Fibroblast of skin of right biceps (primary cell): ENCODE results near the gene STX19.
A peak's percentile ranks its signal among the peaks of the same experiment; 100 is the strongest.
"Not testable (repeated sequence)": the region's sequence is repeated elsewhere in the genome, so short reads cannot be mapped to it uniquely, and the experiment has no call there.

Experiments
- DNase-seq: peaks from one replicate; pipeline ENCODE4 v3.0.0-alpha.2; 2013

Gene STX19, protein sequence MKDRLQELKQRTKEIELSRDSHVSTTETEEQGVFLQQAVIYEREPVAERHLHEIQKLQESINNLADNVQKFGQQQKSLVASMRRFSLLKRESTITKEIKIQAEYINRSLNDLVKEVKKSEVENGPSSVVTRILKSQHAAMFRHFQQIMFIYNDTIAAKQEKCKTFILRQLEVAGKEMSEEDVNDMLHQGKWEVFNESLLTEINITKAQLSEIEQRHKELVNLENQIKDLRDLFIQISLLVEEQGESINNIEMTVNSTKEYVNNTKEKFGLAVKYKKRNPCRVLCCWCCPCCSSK

DNA sequence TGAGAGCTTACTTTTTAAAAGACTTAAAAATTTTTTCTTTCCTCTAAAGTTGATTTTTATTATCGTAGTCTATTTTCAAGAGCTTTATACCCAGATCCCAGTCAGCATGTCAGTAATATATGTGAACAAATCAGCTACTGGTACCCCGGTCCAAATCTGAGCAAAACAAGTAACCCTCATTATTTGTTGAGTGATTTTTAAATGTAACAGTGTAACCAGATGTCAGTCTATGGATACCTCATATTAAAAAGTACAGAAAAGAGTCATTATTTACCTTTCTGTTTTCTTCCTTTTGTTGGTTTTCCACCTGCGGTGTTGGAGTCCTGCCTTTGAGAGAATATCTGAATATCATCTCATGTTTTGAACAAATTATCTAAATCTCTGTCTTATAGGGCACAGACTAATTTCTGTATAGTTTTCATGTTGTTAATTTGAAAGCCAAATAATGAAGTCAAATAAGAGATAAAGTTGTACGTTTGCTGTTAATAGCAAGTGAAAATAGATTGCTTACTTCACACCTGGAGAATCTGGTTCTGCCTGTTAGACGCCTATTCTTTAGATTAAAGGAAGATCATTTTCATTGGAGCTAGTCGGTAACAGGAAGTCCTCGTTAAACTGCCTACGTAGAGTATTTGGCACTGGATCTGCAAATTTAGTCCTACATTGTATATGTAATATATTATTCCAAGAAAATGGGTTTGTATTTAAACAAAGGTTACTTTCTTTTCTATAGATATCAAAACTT lies at the start of gene STX19:
STX19 (minus strand) TSS at position 505 of the 745 bp plus-strand sequence. CDS start 13,328 bp downstream, outside the sequence.
- no peak for DNase-seq

DNA sequence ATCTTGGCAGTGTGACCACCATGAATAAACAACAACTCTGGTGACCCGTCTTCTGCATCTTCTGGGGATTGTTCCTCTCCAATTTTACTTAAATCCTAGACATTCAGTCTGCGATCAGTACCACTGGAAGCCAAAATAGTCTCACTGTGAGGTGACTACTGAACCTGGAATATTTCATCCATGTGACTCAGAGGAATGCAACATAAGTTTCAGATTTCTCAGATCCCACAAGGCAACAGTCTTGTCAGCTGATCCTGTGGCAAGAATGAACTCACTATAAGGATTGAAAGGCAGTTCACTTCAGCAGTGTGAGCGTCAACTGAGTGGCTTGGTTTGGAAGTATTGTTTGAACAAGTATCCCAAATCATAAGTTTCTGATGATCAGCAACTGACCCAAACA lies 47.7 kb upstream of the STX19 start:
- DNase-seq, result peak; percentile 60

DNA sequence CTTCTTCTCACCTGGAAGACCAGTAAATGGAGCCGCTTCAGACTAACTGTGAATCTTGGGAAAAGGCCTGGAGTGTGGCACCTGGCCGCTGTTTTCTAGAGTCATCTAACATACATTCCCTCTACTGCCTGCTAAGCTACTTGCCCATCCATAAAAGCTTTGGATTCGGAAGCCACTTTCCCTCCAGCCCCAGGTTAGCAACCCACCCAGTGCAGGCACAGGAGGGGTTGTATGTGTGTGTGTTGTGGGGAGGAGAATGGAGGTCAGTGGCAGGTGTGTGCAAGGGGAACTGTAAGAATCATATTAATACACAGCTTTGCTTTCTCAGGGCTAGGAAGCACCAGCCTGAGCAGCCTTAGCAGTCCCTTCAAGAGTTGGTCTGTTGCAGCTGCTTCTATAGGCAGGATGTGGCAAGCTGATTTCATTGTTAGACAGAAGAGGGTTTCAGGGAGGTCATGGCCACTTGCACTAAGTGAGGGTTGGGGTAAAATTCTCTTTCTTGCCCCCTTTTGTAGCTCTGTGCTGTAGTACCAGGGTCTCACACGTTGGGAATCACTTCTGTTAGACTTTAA lies 43.4 kb upstream of the STX19 start:
- no peak for DNase-seq

DNA sequence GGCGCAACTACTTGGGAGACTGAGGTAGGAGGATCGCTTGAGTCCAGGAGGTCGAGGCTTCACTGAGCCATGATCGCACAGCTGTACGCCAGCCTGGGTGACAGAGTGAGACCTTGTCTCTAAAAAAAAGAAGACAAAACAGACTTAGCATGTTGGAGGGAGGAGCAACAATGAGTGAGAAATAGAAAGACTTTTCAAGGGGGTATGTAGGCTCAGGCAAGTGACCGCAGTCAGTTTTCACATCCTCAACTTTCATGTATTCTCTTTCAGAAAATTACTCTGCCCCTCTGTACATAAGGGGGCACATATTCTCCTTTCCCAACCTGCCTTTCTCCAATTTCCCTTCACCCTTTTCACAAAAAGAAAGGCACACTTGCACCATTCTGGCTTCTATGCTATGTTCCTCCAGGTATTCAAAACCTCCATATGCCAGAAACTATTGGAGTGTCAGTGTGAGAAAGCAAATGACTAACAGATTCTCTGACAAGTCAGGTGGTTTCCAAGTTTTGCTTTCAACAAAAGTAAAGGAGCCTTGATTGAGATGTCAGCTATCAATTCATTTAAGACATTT lies 42.0 kb upstream of the STX19 start:
- no peak for DNase-seq

DNA sequence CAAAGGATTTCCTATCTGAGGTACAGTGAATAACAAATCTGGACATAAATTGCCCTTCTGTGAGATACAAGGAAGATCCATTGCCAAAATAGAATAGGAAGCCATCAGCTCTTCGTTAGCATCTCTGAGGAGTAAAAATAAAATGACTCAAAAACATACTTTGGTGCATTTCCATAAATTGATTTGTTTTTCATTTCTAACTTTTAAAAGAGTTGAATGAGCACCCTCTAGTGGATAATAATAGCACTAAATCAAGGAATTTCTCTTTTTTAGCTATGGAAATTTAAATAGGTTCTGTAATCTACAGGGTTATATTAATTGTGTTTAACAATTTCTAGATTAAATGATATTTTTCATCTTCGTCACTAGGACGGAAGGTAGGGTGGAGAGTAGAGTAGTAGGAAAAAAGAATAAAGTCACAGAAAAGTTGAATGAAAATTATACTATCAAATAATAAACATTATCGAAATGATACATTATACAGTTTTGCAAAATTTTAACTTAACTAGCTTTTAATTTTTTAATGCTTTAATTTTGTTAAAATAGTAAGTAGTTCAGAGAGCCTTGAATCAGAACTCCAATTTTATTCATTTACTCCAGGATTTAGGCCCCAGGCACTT lies 40.9 kb upstream of the STX19 start:
- peak; percentile 27 for DNase-seq

DNA sequence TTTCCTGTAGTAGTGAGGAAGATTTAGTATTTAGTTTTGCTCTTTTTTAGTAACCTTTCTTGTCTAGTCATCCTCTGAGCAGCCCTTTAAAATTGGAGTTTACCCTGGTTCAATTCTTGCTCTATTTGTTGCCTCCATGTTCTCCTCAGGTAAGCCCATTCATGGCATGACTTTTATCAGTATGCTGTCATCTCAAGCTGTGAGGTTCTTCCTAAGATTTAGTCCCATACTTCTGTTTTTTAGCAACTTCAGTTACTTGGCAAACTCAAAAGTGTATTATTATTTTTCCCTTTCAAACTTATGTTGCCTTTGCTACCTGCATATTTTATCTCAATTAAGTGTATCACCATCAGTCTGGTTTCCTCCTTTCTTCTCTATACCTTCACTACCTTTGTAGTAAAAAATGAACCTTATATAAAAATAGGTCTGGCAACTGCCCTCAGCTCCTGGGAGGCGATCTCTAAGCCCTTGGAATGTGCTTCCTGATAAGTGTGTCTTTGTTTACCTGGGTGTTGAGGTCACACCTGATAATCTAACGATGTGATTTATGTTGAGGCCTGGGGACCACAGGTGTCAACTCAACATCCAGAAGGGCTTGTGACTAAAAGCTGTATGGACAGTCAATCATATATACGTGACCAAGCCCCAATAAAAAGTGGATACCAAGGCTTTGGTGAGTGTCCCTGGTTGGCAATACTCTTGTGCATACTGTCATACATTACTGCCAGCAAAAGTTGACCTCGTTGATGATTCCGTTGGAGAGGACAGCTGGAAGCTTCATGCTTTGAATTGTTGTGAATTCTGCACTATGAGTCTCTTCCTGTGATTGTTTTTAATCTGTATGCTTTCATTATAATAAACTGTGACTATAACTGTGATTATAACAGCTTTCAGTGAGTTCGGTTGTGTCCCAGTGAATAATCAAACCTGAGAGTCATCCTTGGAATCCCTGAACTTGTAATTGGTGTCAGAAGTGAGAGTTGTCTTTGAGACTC lies 38.4 kb upstream of the STX19 start:
- no peak for DNase-seq

DNA sequence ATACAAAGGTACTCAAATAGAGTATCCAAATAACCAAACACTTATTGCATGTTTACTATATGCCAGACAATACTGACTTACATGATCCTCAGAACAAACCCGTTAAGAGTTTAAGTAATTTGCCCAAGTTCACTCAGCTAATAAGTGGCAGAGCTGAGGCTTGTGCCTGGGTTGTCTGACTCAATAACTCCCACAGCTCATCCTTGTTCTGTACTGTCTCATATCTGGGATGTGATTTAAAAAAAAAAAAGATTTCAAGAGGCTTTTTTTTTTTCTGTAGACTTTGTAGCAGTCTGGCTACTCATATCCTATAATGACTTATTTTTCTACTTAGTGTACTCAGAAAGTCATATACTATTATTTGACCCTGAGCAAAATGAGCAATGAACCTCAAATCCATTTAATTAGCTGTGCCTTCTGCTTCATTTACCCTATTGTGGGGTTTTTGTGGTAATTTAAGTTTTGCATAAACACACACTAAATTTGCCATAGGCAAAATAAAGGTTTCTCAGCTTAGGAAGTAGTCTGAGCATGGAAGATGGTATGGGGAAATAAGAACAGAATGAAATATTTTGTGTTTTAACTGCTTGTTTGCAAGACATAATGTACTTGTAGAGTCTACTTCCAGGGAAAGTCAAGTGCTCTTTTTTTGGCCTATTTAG lies 37.6 kb upstream of the STX19 start:
- no peak for DNase-seq

DNA sequence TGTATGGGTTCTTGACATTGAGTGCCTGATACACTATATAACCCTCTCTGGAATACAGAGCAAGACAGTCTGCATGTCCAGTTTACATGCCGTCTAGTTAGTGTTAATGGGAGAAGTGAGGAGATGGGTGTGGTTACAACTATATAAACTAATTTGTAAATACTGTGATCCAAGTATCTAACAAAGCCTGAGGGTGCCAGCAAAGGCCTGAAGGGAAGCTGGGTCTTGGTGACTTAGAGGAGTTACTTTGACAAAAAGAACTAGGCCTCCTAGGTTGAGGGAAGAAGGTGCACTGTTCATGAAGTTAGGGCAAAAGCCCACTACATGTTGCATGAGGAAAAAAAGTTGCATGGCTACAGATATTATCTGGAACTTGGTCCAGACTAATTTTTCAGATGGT lies 36.7 kb upstream of the STX19 start:
- no peak for DNase-seq

DNA sequence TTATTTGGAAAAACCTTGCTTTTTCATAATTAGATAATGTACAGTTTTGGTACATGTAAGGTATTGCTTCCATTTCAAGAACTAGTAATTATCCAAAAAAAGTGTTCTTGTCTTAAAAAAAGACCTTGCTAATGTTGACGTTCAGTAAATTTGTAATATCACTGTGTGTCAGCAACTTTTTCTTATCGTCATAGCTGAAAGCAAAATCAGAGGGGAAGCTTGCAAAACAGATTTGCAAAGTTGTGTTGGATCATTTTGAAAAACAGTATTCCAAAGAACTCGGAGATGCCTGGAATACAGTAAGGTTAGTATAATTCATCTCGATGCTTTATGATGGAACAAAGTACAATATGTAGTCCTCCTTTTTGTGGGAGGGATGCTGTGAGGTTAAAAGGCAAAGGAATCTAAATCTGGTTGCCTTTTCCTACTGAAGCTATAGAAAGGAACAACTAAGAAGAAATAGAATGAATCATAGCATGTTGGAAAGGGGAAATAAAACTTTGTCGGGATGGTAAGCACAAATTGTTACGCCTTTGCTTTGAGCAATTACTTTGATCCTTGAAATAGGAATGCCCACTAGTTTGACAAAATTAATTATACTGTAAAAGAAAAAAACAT lies 36.0 kb upstream of the STX19 start:
- DNase-seq, result no peak

DNA sequence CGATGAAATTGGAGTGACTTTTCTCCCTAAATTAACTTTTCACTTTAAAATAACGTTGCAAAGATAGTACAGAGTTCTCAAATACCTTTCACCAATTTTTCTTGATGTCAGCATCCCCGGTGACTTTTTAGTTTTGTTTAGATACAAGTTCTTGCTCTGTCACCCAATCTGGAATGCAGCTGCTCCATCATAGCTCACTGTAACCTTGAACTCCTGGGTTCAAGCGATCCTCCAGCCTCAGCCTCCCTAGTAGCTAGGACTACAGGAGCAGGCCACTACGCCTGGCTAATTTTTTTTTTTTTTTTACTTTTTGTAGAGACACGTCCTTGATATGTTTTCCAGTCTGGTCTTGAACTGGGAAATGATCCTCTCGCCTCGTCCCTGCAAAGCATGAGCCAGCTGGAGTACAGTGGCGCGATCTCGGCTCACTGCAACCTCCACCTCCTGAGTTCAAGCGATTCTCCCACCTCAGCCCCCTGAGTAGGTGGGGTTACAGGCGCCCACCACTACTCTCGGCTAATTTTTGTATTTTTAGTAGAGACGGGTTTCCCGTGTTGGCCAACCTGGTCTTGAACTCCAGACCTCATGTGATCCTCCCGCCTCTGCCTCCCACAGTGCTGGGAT lies 35.2 kb upstream of the STX19 start:
- DNase-seq, result no peak

DNA sequence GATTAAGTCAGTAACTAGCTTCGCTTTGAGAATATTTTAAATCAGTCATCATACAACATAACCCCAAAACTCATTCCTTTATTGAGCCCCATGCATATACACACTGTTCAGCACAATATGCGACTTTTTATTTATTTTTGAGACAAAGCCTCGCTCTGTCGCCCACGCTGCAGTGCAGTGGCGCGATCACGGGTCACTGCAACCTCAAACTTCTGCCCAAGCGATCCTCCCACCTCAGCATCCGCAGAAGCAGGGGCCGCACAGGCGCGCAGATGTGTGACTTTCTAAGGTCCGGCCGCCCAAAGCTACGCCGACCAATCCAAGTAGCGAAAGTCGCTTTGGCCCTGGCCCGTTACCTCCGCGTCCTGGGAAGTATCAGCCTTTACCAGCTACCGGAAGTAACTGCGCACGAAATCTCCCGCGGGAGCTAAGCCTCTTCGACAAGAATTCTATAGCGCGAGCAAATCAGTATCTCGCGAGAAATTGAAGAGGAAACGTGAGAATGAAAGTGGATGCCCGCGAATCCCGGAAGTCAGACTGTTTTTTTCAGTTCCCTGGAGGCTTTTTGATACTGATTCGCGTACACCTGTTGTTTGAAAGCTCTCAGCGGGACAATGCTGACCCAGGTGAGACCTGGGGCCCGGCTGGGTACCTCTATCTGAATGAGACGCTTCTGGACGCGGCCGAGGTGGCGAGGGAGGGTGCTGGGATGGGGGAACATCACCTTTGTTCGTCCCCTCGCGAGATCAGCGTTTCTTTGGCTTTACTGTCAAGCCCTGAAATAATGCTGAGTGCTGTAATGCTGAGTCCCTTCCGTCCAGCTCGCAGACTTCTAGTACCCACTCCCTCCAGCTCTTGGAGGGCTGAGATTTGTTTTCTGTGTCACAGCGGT lies 34.4 kb upstream of the STX19 start, which contains the start of the genes DHFR2 and NSUN3:
DHFR2 (minus strand) TSS at position 404 of the 892 bp plus-strand sequence. CDS start 1,405 bp downstream, outside the sequence.
NSUN3 (plus strand) TSS at position 549 of the 892 bp plus-strand sequence; CDS start at position 615, 66 bp downstream.
- DNase-seq, result peak; percentile 98

DNA sequence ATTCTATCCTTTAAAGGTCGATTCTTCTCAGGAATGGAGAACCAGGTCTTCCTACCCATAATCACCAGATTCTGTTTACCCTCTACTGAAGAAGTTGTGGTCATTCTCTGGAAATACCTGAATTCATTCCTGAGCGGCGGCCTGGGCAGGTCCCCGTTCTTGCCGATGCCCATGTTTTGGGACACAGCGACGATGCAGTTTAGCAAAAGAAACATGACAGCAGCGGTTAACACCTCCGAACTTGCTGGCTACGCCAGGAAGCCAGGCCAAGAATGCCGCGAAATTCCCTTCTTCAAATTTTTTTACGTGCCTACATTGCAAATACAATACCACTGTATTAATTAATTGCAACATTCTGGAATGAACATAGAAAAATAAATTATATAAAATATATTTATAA lies 32.9 kb upstream of the STX19 start:
- DNase-seq, result no peak

DNA sequence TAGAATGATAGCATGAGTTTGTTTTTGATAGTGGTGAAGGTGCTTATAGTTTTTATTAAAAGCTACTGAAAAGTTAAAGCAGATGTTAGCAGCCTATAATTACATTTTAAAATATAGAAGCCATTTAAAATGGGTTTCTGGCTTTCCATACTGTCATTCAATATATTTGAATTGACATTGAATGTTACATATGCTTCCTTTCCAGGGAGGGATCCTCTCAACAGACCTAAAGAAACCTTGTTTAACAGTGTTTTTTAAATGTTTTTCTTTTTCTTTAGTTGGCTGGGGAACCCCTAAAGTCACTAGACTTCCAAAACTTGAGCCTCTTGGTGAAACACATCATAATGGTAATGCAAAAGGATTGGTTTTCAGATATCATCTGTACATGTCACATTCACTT lies 22.1 kb upstream of the STX19 start:
- DNase-seq, result no peak

DNA sequence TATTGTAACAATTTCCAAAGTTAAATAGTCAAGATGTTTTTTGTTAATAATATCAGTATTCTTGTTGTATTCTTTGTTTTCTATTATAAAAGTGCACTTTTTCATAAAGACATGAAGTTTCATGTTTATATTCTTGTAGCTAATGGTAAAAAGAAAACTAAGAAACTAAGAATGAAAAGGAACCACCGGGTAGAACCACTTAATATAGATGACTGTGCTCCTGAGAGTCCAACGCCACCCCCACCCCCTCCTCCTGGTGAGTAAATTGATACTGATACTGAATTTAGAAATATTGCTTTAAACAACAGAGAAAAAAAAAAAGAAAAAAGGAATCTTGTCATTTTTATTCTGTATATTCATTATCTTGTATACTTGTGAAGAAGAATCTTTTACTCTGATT lies 20.9 kb upstream of the STX19 start:
- DNase-seq, result no peak

DNA sequence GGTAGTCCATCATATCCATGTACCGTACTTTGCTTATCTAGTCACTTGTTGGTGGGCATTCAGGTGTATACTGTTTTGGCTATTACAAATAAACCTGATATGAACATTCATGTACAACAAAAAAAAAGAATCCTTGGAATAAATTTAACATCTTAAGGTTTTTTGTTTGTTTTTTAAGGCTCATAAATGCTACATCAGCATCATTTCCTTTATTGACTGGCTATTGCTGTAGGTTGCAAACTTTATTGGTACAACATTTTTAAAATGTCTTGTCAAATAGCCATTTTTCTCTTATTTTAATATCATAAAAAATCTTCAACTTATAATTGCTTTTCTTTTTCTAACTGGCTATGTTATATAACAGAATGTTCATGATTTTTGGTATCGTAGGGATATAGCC lies 18.1 kb upstream of the STX19 start:
- no peak for DNase-seq

DNA sequence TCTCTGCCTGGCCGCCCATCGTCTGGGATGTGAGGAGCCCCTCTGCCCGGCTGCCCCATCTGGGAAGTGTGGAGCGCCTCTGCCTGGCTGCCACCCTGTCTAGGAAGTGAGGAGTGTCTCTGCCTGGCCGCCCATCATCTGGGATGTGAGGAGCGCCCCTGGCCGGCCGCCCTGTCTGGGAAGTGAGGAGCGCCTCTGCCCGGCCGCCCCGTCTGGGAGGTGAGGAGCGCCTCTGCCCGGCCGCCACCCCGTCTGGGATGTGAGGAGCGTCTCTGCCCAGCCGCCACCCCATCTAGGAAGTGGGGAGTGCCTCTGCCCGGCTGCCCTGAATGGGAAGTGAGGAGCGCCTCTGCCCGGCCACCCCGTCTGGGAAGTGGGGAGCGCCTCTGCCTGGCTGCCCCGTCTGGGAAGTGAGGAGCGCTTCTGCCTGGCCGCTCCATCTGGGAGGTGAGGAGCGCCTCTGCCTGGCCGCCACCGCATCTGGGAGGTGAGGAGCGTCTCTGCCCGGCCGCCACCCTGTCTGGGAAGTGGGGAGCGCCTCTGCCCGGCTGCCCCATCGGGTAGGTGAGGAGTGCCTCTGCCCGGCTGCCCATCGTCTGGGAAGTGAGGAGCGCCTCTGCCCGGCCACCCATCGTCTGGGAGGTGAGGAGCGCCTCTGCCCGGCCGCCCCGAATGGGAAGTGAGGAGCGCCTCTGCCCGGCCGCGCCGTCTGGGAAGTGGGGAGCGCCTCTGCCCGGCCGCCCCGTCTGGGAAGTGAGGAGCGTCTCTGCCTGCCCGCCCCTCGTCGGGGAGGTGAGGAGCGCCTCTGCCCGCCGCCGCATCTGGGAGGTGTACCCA lies 15.9 kb upstream of the STX19 start:
- not testable (repeated sequence) for DNase-seq

DNA sequence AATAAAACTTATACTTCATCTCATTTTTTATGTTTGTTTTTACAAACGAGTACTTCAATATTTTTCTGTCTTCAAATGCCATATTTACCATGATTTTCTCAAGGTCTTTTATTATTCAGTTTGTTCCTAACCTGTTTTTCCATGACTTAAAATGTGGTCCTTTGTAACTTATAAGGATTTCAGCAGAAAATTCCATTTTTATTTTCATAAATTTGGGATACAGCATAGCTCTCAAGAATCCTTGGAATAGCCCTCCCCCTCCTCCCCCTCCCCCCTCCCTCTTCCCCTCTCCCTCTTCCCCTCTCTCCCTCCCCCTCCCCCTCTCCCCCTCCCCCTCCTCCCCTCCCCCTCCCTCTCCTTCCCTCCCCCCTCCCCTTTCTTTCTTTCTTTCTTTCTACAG lies 14.9 kb upstream of the STX19 start:
- no peak for DNase-seq

DNA sequence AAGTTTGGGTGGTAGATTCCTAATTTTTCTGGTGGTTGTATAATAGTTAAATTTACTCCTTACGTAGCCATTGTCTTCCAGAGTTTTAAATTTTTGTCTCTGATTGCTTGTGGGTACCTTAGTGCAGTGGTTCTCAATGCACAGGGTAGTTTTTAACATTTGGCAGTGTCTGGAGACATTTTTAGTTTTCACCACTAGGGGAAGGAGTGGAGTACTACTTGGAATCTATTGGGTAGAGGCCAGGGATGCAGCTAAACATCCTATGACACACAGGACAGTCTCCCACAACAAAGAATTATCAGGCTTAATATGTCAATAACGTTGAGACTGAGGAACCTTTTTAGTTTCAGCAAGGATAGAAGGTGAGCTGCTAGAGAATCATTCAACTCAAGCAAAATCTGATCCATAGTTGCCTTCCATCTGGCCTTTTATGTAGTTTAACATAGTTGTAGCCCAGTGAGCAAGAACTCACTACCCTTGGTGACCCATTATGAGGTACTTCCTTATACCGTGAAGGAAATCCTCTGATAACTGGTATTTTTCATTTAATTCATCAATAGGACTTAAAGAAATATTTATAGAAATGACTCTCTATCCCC lies 8.6 kb upstream of the STX19 start:
- peak; percentile 61 for DNase-seq
